Measurements from ENCODE around the gene BLVRB.
"Not testable (repeated sequence)": the region's sequence is repeated elsewhere in the genome, so short reads cannot be mapped to it uniquely, and the experiment has no call there.

Gene BLVRB

GRCh38 chr19:40412866-40413265 lies 52.7 kb downstream of the BLVRB start:
- Histone ChIP-seq H3K27ac (no peak overlapping the region), H3K36me3 (no peaks in the 10 kb centered on the region), H3K4me3 (ENCODE audit: low read depth, low read length) (no peak overlapping the region), H3K27me3 (ENCODE audit: insufficient read depth, low read depth, severe bottlenecking) (no peaks in the 10 kb centered on the region), H3K9me3 (ENCODE audit: severe bottlenecking) (no peaks in the 10 kb centered on the region)
- DNase-seq: no peak
- no peak for TF ChIP-seq CTCF (IDR thresholded peaks at IDR 0.05; ENCODE audit: low read depth, low read length)

GRCh38 chr19:40411958-40412499 lies 53.5 kb downstream of the BLVRB start:
- H3K36me3 ChIP-seq: no peaks in the 10 kb centered on the region
- H3K9me3 ChIP-seq (ENCODE audit: severe bottlenecking): no peaks in the 10 kb centered on the region
- DNase-seq: no peak
- H3K27me3 ChIP-seq (ENCODE audit: insufficient read depth, low read depth, severe bottlenecking): no peaks in the 10 kb centered on the region
- no peak overlapping the region for H3K27ac ChIP-seq
- TF ChIP-seq CTCF (IDR thresholded peaks at IDR 0.05; ENCODE audit: low read depth, low read length): no peak
- H3K4me3 ChIP-seq (ENCODE audit: low read depth, low read length): no peak overlapping the region

- DNase-seq: peak; percentile 28
- Histone ChIP-seq H3K27ac (no peak overlapping the region), H3K9me3 (ENCODE audit: severe bottlenecking) (no peaks in the 10 kb centered on the region), H3K4me3 (ENCODE audit: low read depth, low read length) (no peak overlapping the region), H3K36me3 (no peaks in the 10 kb centered on the region), H3K27me3 (ENCODE audit: insufficient read depth, low read depth, severe bottlenecking) (no peaks in the 10 kb centered on the region)
- TF ChIP-seq CTCF (IDR thresholded peaks at IDR 0.05; ENCODE audit: low read depth, low read length): no peak
Measured at GRCh38 chr19:40411125-40411842, 54.3 kb downstream of the BLVRB start.

GRCh38 chr19:40410030-40410389 lies 55.5 kb downstream of the BLVRB start:
- Histone ChIP-seq H3K27ac (no peak overlapping the region), H3K9me3 (ENCODE audit: severe bottlenecking) (no peaks in the 10 kb centered on the region), H3K36me3 (no peaks in the 10 kb centered on the region), H3K27me3 (ENCODE audit: insufficient read depth, low read depth, severe bottlenecking) (no peaks in the 10 kb centered on the region), H3K4me3 (ENCODE audit: low read depth, low read length) (no peak overlapping the region)
- TF ChIP-seq CTCF (IDR thresholded peaks at IDR 0.05; ENCODE audit: low read depth, low read length): no peak
- no peak for DNase-seq

GRCh38 chr19:40408598-40408925 lies 57.0 kb downstream of the BLVRB start:
- H3K36me3 ChIP-seq; H3K27me3 ChIP-seq (ENCODE audit: insufficient read depth, low read depth, severe bottlenecking); H3K9me3 ChIP-seq (ENCODE audit: severe bottlenecking); H3K4me3 ChIP-seq (ENCODE audit: low read depth, low read length); DNase-seq; H3K27ac ChIP-seq: not testable (repeated sequence)

GRCh38 chr19:40407714-40408597 lies 57.6 kb downstream of the BLVRB start:
- no peak for DNase-seq
- H3K27ac ChIP-seq: no peak overlapping the region
- H3K27me3 ChIP-seq (ENCODE audit: insufficient read depth, low read depth, severe bottlenecking): no peaks in the 10 kb centered on the region
- no peaks in the 10 kb centered on the region for H3K36me3 ChIP-seq
- TF ChIP-seq CTCF (IDR thresholded peaks at IDR 0.05; ENCODE audit: low read depth, low read length): no peak
- H3K4me3 ChIP-seq (ENCODE audit: low read depth, low read length): no peak overlapping the region
- H3K9me3 ChIP-seq (ENCODE audit: severe bottlenecking): no peaks in the 10 kb centered on the region

All from WERI-Rb-1 (cell line).